ENCODE data around the gene CDC25B. TPM values are rescaled to one million over a fixed set of nuclear protein-coding genes. Genes with fewer than 3 reads are reported as not detected.
A peak's percentile ranks its signal among the peaks of the same experiment; 100 is the strongest.

Gene CDC25B
- total and polyA plus RNA-seq, 2 experiments from 2014 or later = 9.7 to 59.9 TPM

DNA sequence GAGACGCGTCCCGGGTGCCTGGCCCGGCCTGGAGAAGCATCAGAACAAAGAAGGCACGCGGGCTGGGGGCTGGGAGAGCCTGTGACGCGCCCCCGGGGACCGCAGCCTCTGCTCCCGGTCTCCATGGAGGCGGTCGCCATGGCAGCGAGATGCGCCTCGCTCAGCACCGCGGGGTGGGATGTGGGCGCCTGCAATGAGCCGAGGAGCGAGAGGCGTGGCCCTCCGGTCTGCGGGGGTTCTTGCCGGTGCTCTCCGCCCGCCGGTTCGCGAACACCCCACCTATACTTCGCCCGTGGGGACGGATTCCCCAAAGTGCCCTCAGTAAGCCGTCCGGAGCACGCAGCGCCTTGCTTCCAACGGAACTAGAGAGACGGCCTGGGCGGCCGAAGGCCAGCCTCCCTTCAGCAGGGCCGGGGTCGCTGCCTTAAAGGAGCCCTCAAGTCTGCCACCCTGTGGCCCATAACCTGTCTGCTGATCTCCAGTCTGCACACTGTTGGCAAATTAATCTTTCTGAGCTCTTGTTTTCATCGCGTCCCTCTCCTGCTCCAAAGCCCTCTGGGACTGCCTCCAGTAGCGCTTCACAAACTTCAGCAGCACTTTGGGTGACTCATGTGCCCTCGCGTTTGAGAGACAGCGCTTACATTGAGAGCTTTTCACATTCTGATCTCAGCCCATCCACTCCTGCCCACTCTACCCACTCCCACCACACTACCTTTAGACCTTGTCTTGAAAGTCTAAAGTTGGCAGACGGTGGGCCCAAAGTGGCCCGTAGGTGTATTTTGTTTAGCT, 27.6 kb upstream of the CDC25B start:
- Histone ChIP-seq H3K4me1 (ENCODE audit: low read depth) (no peaks in the 10 kb centered on the region), H3K36me3 (no peaks in the 10 kb centered on the region), H3K27me3 (no peaks in the 10 kb centered on the region), H3K27ac (peak overlapping the region; percentile 69), H3K4me3 (peak overlapping the region; percentile 68), H3K9me3 (ENCODE audit: low read depth) (no peaks in the 10 kb centered on the region)
- peak; percentile 43 for TF ChIP-seq CTCF (IDR thresholded peaks at IDR 0.05; ENCODE audit: low read depth, low read length)
- peak; percentile 81 to 87 for DNase-seq (ENCODE audit: low read depth in 1 of 2, low spot score in 1 of 2)

DNA sequence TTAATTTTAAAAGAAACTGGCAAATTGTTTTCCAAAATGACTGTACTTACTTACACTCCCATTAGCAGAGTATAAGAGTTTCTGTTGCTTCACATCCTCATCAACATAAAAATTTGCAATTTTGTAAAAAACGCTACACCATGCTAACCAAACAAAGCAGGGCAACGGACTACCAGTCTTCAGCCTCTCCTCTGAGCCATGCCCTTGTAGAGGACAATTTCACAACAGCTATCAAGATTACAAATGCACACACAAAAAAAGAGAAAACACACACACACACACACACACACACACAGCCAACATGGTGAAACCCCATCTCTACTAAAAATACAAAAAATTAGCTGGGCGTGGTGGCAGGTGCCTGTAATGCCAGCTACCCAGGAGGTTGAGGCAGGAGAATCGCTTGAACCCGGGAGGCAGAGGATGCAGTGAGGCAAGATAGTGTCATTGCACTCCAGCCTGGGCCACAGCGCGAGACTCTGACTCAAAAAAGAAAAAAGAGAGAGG, 24.5 kb upstream of the CDC25B start:
- TF ChIP-seq CTCF (IDR thresholded peaks at IDR 0.05; ENCODE audit: low read depth, low read length) = no peak
- Histone ChIP-seq H3K36me3 (no peaks in the 10 kb centered on the region), H3K4me1 (ENCODE audit: low read depth) (no peaks in the 10 kb centered on the region), H3K27me3 (peaks cover 18% of the 10 kb centered on the region), H3K27ac (no peak overlapping the region), H3K4me3 (no peak overlapping the region), H3K9me3 (ENCODE audit: low read depth) (no peaks in the 10 kb centered on the region)
- no peak for DNase-seq (ENCODE audit: low read depth in 1 of 2, low spot score in 1 of 2)

- H3K27me3 ChIP-seq = peaks cover 52% of the 10 kb centered on the region
- no peaks in the 10 kb centered on the region for H3K4me1 ChIP-seq (ENCODE audit: low read depth)
- no peaks in the 10 kb centered on the region for H3K36me3 ChIP-seq
- no peak for DNase-seq (ENCODE audit: low read depth in 1 of 2, low spot score in 1 of 2)
- H3K9me3 ChIP-seq (ENCODE audit: low read depth) = no peaks in the 10 kb centered on the region
- H3K4me3 ChIP-seq = no peak overlapping the region
- H3K27ac ChIP-seq = no peak overlapping the region
- no peak for TF ChIP-seq CTCF (IDR thresholded peaks at IDR 0.05; ENCODE audit: low read depth, low read length)
These were observed 20.5 kb upstream of the CDC25B start for GRCh38 chr20:3775457-3776108.

GRCh38 chr20:3777381-3777715, 18.8 kb upstream of the CDC25B start:
- H3K36me3 ChIP-seq = no peaks in the 10 kb centered on the region
- H3K9me3 ChIP-seq (ENCODE audit: low read depth) = no peaks in the 10 kb centered on the region
- peaks cover 52% of the 10 kb centered on the region for H3K27me3 ChIP-seq
- no peaks in the 10 kb centered on the region for H3K4me1 ChIP-seq (ENCODE audit: low read depth)
- peak overlapping the region; percentile 21 for H3K4me3 ChIP-seq
- no peak for TF ChIP-seq CTCF (IDR thresholded peaks at IDR 0.05; ENCODE audit: low read depth, low read length)
- no peak for DNase-seq (ENCODE audit: low read depth in 1 of 2, low spot score in 1 of 2)
- no peak overlapping the region for H3K27ac ChIP-seq

GRCh38 chr20:3777716-3778629, 18.1 kb upstream of the CDC25B start:
- no peak overlapping the region for H3K27ac ChIP-seq
- DNase-seq (ENCODE audit: low read depth in 1 of 2, low spot score in 1 of 2) = peak; percentile 37 to 54
- H3K4me3 ChIP-seq = peak overlapping the region; percentile 21
- H3K27me3 ChIP-seq = peaks cover 52% of the 10 kb centered on the region
- no peaks in the 10 kb centered on the region for H3K4me1 ChIP-seq (ENCODE audit: low read depth)
- peak; percentile 13 for TF ChIP-seq CTCF (IDR thresholded peaks at IDR 0.05; ENCODE audit: low read depth, low read length)
- H3K36me3 ChIP-seq = no peaks in the 10 kb centered on the region
- H3K9me3 ChIP-seq (ENCODE audit: low read depth) = no peaks in the 10 kb centered on the region
